H1 (cell line): Measurements from ENCODE around the gene RSAD2.

Experiments
- BACH1 ChIP-seq: IDR thresholded peaks from 2 replicates; pipeline ENCODE4 v1.6.1; 2012; ENCODE audit warnings: low read length, improper control_type of control experiment
- CTCF ChIP-seq, 3 experiments: IDR thresholded peaks; 1 replicate in 2 of 3; 2 replicates in 1 of 3; pipeline versions ENCODE4 v1.5.1 to v1.6.1; 2011; ENCODE audit warnings: low read length in 3 of 3, mild to moderate bottlenecking in 3 of 3, inconsistent platforms in 2 of 3, low read depth in 1 of 3, moderate library complexity in 1 of 3; ENCODE audit not compliant: insufficient read depth in 1 of 3; ENCODE audit errors: control extremely low read depth in 1 of 3
- EP300 ChIP-seq, 2 experiments: IDR thresholded peaks; 1 replicate in 1 of 2; 2 replicates in 1 of 2; pipeline ENCODE4 v1.6.1; 2011 to 2012; ENCODE audit warnings: low read depth in 2 of 2, low read length in 2 of 2, mild to moderate bottlenecking in 2 of 2, borderline replicate concordance in 1 of 2, inconsistent platforms in 1 of 2, moderate library complexity in 1 of 2
- EZH2 ChIP-seq: fragments of 200-600 bp; sonication (generic); IDR thresholded peaks from 2 replicates; pipeline ENCODE4 v1.7.1; 2012; ENCODE audit warnings: low read depth, mild to moderate bottlenecking, moderate library complexity, low read length, inconsistent platforms; ENCODE audit not compliant: severe bottlenecking
- GTF2F1 ChIP-seq: IDR thresholded peaks from 2 replicates; pipeline ENCODE4 v1.6.1; 2012; ENCODE audit warnings: low read depth, low read length, improper control_type of control experiment, borderline replicate concordance
- KDM5A ChIP-seq: fragments of 200-600 bp; IDR thresholded peaks from 2 replicates; pipeline ENCODE4 v1.7.1; 2012; ENCODE audit warnings: mild to moderate bottlenecking, low read length, inconsistent platforms, mixed read lengths
- POLR2A ChIP-seq, 2 experiments: IDR thresholded peaks; 1 replicate in 1 of 2; 2 replicates in 1 of 2; pipeline ENCODE4 v1.6.1; 2011; ENCODE audit warnings: low read depth in 2 of 2, low read length in 2 of 2, mild to moderate bottlenecking in 2 of 2; ENCODE audit errors: control extremely low read depth in 1 of 2
- POLR2AphosphoS5 ChIP-seq: IDR thresholded peaks from 2 replicates; pipeline ENCODE4 v1.6.1; 2011; ENCODE audit warnings: low read depth, low read length
- RNF2 ChIP-seq: fragments of 200-900, 300-1000 bp; sonication (generic); IDR thresholded peaks from 2 replicates; pipeline ENCODE4 v1.7.1; 2016; ENCODE audit warnings: borderline replicate concordance, low read depth, mild to moderate bottlenecking, antibody characterized with exemption, low read length; ENCODE audit not compliant: poor library complexity, severe bottlenecking; ENCODE audit errors: missing control alignments
- SP1 ChIP-seq: IDR thresholded peaks from 2 replicates; pipeline ENCODE4 v1.6.1; 2011; ENCODE audit warnings: low read depth, low read length
- TBP ChIP-seq: IDR thresholded peaks from 2 replicates; pipeline ENCODE4 v1.6.1; 2011; ENCODE audit warnings: low read depth, low read length, improper control_type of control experiment
- YY1 ChIP-seq: IDR thresholded peaks from 2 replicates; pipeline ENCODE4 v1.6.1; 2011; ENCODE audit warnings: low read depth, mild to moderate bottlenecking, low read length
- ZNF274 ChIP-seq: IDR thresholded peaks from 2 replicates; pipeline ENCODE4 v1.7.0; 2012; ENCODE audit warnings: low read length, borderline replicate concordance; ENCODE audit errors: extremely low read depth

- no peak for TF ChIP-seq POLR2A (IDR thresholded peaks at IDR 0.05; ENCODE audit: control extremely low read depth in 1 of 2, low read depth in 2 of 2, low read length in 2 of 2)
- TF ChIP-seq CTCF (IDR thresholded peaks at IDR 0.05; ENCODE audit: control extremely low read depth in 1 of 3, insufficient read depth in 1 of 3, low read depth in 1 of 3, low read length in 3 of 3) = no peak
- no peak for TF ChIP-seq EZH2
- no peak for TF ChIP-seq EP300 (IDR thresholded peaks at IDR 0.05; ENCODE audit: borderline replicate concordance in 1 of 2, low read depth in 2 of 2, low read length in 2 of 2)
- no peak for TF ChIP-seq KDM5A
- TF ChIP-seq ZNF274 = no peak
- TF ChIP-seq TBP = no peak
- no peak for TF ChIP-seq BACH1
- TF ChIP-seq POLR2AphosphoS5 = no peak
- TF ChIP-seq RNF2 = no peak
- no peak for TF ChIP-seq GTF2F1
- no peak for TF ChIP-seq YY1
- no peak for TF ChIP-seq SP1
Measured at GRCh38 chr2:6944555-6944954, 67.0 kb downstream of the RSAD2 start.
